PFSK-1 (cell line): ENCODE data around the gene EPB41L4A.

ENCODE experiments used
- FOXP2 ChIP-seq: optimal IDR thresholded peaks from 2 replicates; pipeline ENCODE3; 2011; ENCODE audit warnings: borderline replicate concordance, control low read depth, inconsistent platforms; ENCODE audit not compliant: insufficient read depth; ENCODE audit errors: extremely low read length, extremely low read depth
- POLR2AphosphoS5 ChIP-seq: IDR thresholded peaks from 2 replicates; pipeline ENCODE4 v1.6.1; 2012; ENCODE audit warnings: low read depth, mild to moderate bottlenecking, control low read depth, low read length, moderate library complexity
- REST ChIP-seq, 2 experiments: IDR thresholded peaks; 2 replicates each; pipeline versions ENCODE4 v1.6.1 to v1.8.0; 2011 to 2012; ENCODE audit warnings: low read depth in 2 of 2, low read length in 2 of 2, control low read depth in 1 of 2, inconsistent platforms in 1 of 2, mild to moderate bottlenecking in 1 of 2, moderate library complexity in 1 of 2; ENCODE audit not compliant: insufficient read depth in 1 of 2
- SIN3A ChIP-seq: IDR thresholded peaks from 2 replicates; pipeline ENCODE4 v1.6.1; 2012; ENCODE audit warnings: mild to moderate bottlenecking, low read length, moderate library complexity, borderline replicate concordance; ENCODE audit not compliant: insufficient read depth
- TAF1 ChIP-seq: IDR thresholded peaks from 2 replicates; pipeline ENCODE4 v1.6.1; 2012; ENCODE audit warnings: low read length, control low read depth, borderline replicate concordance; ENCODE audit not compliant: insufficient read depth

Gene EPB41L4A

GRCh38 chr5:112293587-112293986 is 125.5 kb downstream of the EPB41L4A start:
- TF ChIP-seq REST (IDR thresholded peaks at IDR 0.05; ENCODE audit: insufficient read depth in 1 of 2, low read depth in 2 of 2, low read length in 2 of 2): no peak
- no peak for TF ChIP-seq TAF1
- no peak for TF ChIP-seq POLR2AphosphoS5
- TF ChIP-seq FOXP2: no peak
- TF ChIP-seq SIN3A: no peak

DNA sequence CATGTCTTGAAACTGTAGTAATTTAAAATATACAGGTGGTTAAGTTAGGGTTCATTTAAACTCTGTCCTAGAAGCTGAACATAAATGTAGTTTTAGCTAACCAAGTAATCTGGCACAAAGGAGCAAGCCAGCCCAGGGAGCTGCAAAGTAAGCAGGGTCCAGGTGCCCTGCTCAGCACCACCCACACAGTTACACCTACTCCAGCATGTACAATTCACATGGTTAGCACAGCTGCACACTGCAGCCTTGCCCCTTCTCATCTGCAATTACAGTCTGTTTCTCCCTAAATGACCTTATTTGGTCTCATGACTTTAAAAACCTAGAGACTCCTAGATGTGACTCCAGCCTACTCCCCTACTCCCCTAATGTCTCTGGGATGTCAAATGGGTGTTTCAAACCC is 128.4 kb downstream of the EPB41L4A start:
- no peak for TF ChIP-seq TAF1
- no peak for TF ChIP-seq POLR2AphosphoS5
- TF ChIP-seq SIN3A: no peak
- TF ChIP-seq REST (IDR thresholded peaks at IDR 0.05; ENCODE audit: insufficient read depth in 1 of 2, low read depth in 2 of 2, low read length in 2 of 2): no peak
- no peak for TF ChIP-seq FOXP2

DNA sequence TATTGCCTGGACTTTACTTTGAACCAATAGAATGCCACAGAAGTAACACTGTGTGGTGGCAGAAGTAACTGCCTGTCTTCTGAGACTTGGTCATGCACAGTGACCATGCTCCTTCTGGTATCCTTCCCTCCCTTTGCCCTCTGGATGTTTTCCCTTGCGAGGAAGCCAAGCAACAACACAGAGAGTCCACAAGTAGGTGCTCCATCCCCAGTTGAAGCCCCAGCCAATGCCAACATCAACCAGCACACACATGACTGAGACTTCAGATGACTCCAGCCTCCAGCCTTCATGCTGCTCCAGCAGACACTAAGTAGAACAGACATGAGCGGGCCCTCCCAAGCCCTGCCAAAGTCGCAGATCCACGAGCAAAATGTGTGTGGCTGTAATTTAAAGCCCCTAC is 129.6 kb downstream of the EPB41L4A start:
- no peak for TF ChIP-seq TAF1
- no peak for TF ChIP-seq REST (IDR thresholded peaks at IDR 0.05; ENCODE audit: insufficient read depth in 1 of 2, low read depth in 2 of 2, low read length in 2 of 2)
- TF ChIP-seq SIN3A: no peak
- TF ChIP-seq FOXP2: no peak
- no peak for TF ChIP-seq POLR2AphosphoS5

- TF ChIP-seq POLR2AphosphoS5: no peak
- TF ChIP-seq FOXP2: no peak
- TF ChIP-seq TAF1: no peak
- TF ChIP-seq REST (IDR thresholded peaks at IDR 0.05; ENCODE audit: insufficient read depth in 1 of 2, low read depth in 2 of 2, low read length in 2 of 2): no peak
- TF ChIP-seq SIN3A: no peak
Observed at GRCh38 chr5:112283943-112284929, 134.8 kb downstream of the EPB41L4A start.
